ENCODE results near the gene PDCD11.

The PDCD11 gene

DNA sequence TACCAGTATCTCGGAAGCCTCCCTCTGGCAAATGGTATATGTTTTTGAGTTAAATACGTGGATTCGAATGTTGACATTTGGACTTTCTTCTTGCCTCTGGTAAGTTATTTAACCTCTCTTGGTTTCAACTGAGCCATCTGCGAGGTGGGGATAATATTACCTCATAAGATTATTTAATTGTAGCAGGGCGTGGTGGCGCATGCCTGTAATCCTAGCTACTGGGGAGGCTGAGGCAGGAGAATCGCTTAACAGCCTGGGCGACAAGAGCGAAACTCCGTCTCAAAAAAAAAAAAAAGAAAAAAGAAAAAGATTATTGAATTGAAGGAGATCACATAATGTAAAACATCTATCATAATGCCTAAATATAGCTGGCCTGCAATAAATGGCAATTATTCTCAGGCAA, 29.0 kb upstream of the PDCD11 start:
- DNase-seq (ENCODE audit: low read depth): no peak
- peak overlapping the region; percentile 70 for H3K4me3 ChIP-seq (replicated peaks; ENCODE audit: low read depth, low read length)
- TF ChIP-seq, protein P1, sequence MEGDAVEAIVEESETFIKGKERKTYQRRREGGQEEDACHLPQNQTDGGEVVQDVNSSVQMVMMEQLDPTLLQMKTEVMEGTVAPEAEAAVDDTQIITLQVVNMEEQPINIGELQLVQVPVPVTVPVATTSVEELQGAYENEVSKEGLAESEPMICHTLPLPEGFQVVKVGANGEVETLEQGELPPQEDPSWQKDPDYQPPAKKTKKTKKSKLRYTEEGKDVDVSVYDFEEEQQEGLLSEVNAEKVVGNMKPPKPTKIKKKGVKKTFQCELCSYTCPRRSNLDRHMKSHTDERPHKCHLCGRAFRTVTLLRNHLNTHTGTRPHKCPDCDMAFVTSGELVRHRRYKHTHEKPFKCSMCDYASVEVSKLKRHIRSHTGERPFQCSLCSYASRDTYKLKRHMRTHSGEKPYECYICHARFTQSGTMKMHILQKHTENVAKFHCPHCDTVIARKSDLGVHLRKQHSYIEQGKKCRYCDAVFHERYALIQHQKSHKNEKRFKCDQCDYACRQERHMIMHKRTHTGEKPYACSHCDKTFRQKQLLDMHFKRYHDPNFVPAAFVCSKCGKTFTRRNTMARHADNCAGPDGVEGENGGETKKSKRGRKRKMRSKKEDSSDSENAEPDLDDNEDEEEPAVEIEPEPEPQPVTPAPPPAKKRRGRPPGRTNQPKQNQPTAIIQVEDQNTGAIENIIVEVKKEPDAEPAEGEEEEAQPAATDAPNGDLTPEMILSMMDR (IDR thresholded peaks at IDR 0.05; ENCODE audit: low read length, missing control alignments): no peak

GRCh38 chr10:103367782-103368518, 28.5 kb upstream of the PDCD11 start, which contains the start of gene TAF5:
Gene TAF5 (plus strand): TSS chr10:103367976. CDS start chr10:103367990, 14 bp downstream.
- TF ChIP-seq, protein P1 (IDR thresholded peaks at IDR 0.05; ENCODE audit: low read length, missing control alignments): no peak
- H3K4me3 ChIP-seq (replicated peaks; ENCODE audit: low read depth, low read length): peak within 1 kb of the TSS; percentile 70
- DNase-seq (ENCODE audit: low read depth): peak; percentile 96

GRCh38 chr10:103373544-103373943, 22.9 kb upstream of the PDCD11 start:
- no peak for DNase-seq (ENCODE audit: low read depth)
- TF ChIP-seq, protein P1 (IDR thresholded peaks at IDR 0.05; ENCODE audit: low read length, missing control alignments): no peak
- no peak overlapping the region for H3K4me3 ChIP-seq (replicated peaks; ENCODE audit: low read depth, low read length)

GRCh38 chr10:103374263-103374662, 22.2 kb upstream of the PDCD11 start:
- TF ChIP-seq, protein P1 (IDR thresholded peaks at IDR 0.05; ENCODE audit: low read length, missing control alignments): no peak
- no peak for DNase-seq (ENCODE audit: low read depth)
- H3K4me3 ChIP-seq (replicated peaks; ENCODE audit: low read depth, low read length): no peak overlapping the region

GRCh38 chr10:103382769-103383168, 13.7 kb upstream of the PDCD11 start:
- DNase-seq (ENCODE audit: low read depth): no peak
- H3K4me3 ChIP-seq (replicated peaks; ENCODE audit: low read depth, low read length): no peak overlapping the region
- TF ChIP-seq, protein P1 (IDR thresholded peaks at IDR 0.05; ENCODE audit: low read length, missing control alignments): no peak

DNA sequence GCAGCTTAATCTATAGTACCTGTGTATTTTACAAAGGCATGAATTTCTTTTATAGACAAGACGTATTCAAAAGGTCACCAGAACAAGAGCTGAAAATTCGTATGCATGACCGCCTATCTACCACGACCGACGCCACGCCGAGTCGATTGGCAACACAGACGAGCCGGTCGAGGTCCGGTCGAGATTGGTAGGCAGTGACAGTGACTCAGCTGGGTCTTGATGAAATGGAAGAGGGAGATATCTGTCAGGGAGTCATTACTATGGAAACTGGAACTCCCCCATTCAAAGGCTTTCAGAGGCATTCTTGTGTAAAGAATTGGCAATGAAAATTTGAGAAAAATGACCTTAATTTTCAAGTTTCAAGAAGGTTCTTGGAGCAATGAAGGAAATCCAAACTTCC, 2.2 kb upstream of the PDCD11 start:
- no peak overlapping the region for H3K4me3 ChIP-seq (replicated peaks; ENCODE audit: low read depth, low read length)
- TF ChIP-seq, protein P1 (IDR thresholded peaks at IDR 0.05; ENCODE audit: low read length, missing control alignments): no peak
- peak; percentile 21 for DNase-seq (ENCODE audit: low read depth)

GRCh38 chr10:103395754-103396066, 716 bp upstream of the PDCD11 start:
- peak; percentile 25 for DNase-seq (ENCODE audit: low read depth)
- peak overlapping the region; percentile 99 for H3K4me3 ChIP-seq (replicated peaks; ENCODE audit: low read depth, low read length)
- TF ChIP-seq, protein P1 (IDR thresholded peaks at IDR 0.05; ENCODE audit: low read length, missing control alignments): no peak
